ACC112 (cell line): ENCODE results near the gene ALPG.

ENCODE experiments used
- H2AFZ ChIP-seq: fragments of 200-600 bp; sonication (generic); one replicate; pipeline ENCODE4 v1.6.0; 2017; ENCODE audit warnings: antibody characterized with exemption, low read length; ENCODE audit not compliant: unreplicated experiment
- H3K27ac ChIP-seq: fragments of 200-600 bp; sonication (generic); 2 replicates; pipeline ENCODE4 v1.5.1; 2014; ENCODE audit warnings: low read depth, mild to moderate bottlenecking, antibody characterized with exemption, low read length, moderate library complexity
- H3K27me3 ChIP-seq: fragments of 200-600 bp; sonication (generic); 2 replicates; pipeline ENCODE4 v1.6.1; 2014; ENCODE audit warnings: mild to moderate bottlenecking, antibody characterized with exemption, low read length, moderate library complexity, mixed read lengths; ENCODE audit not compliant: insufficient read depth
- H3K36me3 ChIP-seq: fragments of 200-600 bp; sonication (generic); 2 replicates; pipeline ENCODE4 v1.6.1; 2016; ENCODE audit warnings: mild to moderate bottlenecking, antibody characterized with exemption, low read length, moderate library complexity, mixed read lengths; ENCODE audit not compliant: insufficient read depth
- H3K4me1 ChIP-seq: fragments of 200-600 bp; sonication (generic); one replicate; pipeline ENCODE4 v1.6.1; 2016; ENCODE audit warnings: low read length, mixed read lengths; ENCODE audit not compliant: insufficient read depth, unreplicated experiment, control insufficient read depth
- H3K4me3 ChIP-seq: fragments of 200-600 bp; sonication (generic); 2 replicates; pipeline ENCODE4 v1.5.1; 2014; ENCODE audit warnings: mild to moderate bottlenecking, low read depth, low read length
- H3K79me2 ChIP-seq: fragments of 200-600 bp; sonication (generic); one replicate; pipeline ENCODE4 v1.6.0; 2016; ENCODE audit warnings: low read length; ENCODE audit not compliant: control insufficient read depth, unreplicated experiment, insufficient read depth

Gene ALPG

DNA sequence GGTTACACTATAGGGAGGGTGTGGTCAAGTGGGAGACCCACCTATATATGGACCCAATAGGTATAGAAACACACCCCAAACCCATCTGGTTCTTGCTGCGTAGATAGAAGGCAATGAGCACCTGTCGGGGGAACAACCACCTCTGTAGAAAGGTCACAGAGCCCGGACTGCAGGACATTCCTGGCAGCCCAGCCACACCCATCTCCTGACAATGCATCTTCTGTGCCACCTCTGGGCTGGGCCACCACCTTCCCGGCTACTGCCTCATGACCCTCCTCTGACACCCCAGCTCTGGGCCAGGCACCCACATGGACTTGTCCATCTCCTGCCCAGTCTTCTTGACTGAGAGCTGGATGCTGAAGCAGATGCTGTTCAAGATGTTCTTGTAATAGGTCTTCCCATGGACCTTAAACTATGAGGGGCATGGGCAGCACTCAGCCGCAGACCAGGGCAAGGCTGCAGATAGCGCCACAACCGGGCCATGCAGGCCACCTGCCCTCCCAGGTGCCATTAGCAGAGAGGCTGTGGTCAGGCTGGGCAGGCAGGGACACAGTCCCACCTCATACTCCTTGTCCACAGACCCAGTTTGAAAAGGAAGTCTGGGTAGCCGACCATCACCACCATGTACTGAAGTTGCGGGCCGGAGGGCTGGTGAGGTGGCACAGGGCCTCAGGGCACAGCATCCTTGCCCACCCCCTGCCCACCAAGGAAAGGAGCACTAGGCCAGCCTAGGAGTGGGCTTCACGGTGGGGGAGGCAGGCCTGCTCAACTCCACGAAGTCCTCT is 9.3 kb downstream of the ALPG start:
- Histone ChIP-seq H3K4me3 (no peak overlapping the region), H3K27me3 (peaks cover 79% of the 10 kb centered on the region), H3K79me2 (no peaks in the 10 kb centered on the region), H2AFZ (no peak overlapping the region), H3K36me3 (no peaks in the 10 kb centered on the region), H3K4me1 (no peaks in the 10 kb centered on the region), H3K27ac (no peak overlapping the region)

DNA sequence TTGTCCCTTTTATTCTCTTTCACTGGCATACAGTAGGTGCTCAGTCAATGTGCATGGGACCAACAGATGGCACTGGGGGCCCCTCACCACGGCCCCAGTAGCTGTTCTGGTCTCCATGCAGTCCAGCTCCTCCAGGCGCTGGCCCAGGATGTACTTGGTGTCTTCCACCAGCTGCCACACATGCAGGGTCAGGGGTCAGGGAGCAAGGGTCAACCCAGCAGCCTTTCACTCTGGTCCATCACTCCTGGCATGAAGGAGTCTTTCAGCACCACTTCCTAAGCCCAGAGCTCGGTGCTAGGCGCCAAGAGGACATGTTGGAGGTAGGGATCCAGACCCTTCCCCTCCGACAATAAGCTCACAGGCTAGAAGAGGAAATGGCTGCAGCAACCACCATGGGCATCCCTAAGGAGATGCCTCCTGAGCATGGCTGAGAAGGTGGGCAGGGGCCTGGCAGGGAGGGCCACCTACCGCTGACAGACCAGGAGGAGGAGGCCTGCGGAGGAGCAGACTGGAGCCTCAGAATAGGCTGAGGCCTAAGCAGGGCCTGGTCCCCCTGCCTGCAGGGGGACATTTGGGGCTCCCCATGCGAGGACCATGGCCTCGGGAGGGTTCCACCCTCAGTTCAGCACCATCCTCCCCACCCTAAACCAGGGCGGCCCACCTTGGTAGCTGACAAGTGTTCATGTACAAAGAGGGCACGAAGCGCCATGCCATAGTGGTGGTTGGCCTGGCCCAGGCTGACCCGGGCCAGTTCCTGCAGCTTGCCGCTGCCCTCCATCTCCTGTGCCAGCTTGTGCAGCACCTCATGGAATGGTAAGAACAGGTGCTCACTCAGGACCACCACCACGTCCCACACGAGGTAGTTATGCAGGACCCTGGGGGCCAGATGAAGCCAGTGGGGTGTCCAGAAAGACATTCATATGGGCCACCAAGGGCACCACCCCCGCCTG is 10.2 kb downstream of the ALPG start:
- no peak overlapping the region for H3K4me3 ChIP-seq

DNA sequence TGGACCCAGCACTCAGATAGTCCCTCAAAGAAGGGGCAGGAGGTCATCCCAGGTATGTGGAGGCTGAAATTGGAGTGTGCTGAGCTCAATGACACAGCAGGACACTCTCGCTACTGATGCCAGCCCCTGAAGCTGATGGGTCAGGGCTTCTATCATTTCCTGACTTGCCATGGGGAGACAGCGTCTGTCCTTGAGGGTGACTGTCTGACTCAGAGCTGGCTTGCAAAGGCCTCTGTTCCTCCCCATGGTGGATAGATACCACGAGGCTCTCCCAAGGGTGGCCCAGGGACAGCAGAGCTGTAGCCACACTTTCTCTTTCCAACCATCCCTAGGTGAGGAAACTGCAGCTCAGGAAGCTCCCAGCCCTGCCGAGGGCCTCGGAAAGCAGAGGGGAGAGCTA is 10.8 kb downstream of the ALPG start:
- Histone ChIP-seq H3K4me1 (no peaks in the 10 kb centered on the region), H3K27me3 (peaks cover 80% of the 10 kb centered on the region), H3K27ac (no peak overlapping the region), H3K36me3 (peaks cover 3% of the 10 kb centered on the region; the same call in 1 of the 2 replicates), H3K79me2 (no peaks in the 10 kb centered on the region), H2AFZ (no peak overlapping the region), H3K4me3 (no peak overlapping the region)

More for the DNA sequence above, 10.2 kb downstream of the ALPG start:
- Histone ChIP-seq H3K36me3 (no peaks in the 10 kb centered on the region), H2AFZ (no peak overlapping the region), H3K27ac (no peak overlapping the region), H3K4me1 (no peaks in the 10 kb centered on the region), H3K27me3 (peaks cover 80% of the 10 kb centered on the region), H3K79me2 (no peaks in the 10 kb centered on the region)

DNA sequence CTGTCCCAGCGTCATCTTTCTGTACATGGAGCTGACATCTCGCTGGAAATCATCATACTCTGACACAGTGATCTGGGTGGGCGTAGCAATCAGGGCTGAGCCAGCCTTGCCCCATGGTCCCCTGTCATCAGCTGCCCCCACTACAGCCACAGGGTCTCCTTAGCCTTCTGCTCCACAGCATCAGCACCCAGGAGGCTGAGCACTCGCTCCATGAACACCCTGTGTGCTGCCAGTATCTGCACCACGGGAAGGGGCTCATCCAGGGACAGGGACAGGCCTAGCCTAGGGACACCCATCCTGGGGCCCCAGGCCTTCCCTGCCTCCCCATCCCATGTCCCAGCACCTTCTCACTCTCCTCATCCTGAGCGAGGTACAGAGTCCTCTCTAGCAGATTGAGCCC is 11.4 kb downstream of the ALPG start:
- Histone ChIP-seq H2AFZ (no peak overlapping the region), H3K79me2 (no peaks in the 10 kb centered on the region), H3K4me1 (no peaks in the 10 kb centered on the region), H3K4me3 (no peak overlapping the region), H3K27ac (no peak overlapping the region), H3K27me3 (peaks cover 80% of the 10 kb centered on the region), H3K36me3 (peaks cover 3% of the 10 kb centered on the region; the same call in 1 of the 2 replicates)

DNA sequence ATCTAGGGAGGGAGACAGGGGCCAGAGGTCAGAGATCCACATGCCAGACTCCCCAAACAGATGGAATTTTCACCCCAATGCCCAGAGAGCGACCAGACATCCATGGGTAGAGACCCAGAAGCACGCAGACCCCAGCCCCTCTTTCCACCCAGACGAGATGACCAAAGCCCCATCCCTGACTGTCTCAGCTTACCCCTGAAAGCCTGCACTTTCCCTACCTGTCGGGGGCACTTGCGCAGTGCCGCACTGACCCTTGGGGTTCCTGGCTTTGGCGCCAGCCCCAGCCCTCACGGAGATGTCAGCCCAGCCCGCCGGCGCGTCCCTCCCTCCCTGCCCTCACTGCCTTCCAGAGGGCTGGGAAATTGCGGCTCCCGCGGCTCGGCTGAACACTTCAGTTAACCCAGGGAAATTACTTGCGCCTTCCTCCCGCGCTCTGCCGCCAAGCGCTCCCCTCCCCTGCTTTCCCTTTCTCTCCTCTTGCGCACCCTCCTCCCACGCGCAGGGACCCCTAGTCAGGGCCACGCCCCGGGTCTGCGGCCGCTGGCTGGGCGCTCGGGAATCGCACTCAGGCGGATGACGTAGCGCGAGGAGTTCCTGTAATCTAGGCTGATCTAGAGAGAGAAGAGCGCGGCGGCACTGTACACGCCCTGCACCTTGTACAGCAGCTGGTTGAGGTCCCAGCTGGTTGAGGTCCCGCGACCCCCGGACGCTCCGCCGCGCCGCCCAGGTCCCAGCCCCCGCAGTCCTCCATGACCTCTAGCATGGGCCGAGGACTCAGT is 12.0 kb downstream of the ALPG start:
- H3K27ac ChIP-seq = no peak overlapping the region
- peaks cover 80% of the 10 kb centered on the region for H3K27me3 ChIP-seq
- peak overlapping the region; percentile 26 for H3K4me3 ChIP-seq
- H3K79me2 ChIP-seq = no peaks in the 10 kb centered on the region
- no peaks in the 10 kb centered on the region for H3K4me1 ChIP-seq
- peaks cover 3% of the 10 kb centered on the region; the same call in 1 of the 2 replicates for H3K36me3 ChIP-seq
- H2AFZ ChIP-seq = no peak overlapping the region

GRCh38 chr2:232419245-232420072 is 12.8 kb downstream of the ALPG start:
- Histone ChIP-seq H3K27ac (no peak overlapping the region), H3K4me3 (peak overlapping the region; percentile 26), H3K36me3 (peaks cover 3% of the 10 kb centered on the region; the same call in 1 of the 2 replicates)

DNA sequence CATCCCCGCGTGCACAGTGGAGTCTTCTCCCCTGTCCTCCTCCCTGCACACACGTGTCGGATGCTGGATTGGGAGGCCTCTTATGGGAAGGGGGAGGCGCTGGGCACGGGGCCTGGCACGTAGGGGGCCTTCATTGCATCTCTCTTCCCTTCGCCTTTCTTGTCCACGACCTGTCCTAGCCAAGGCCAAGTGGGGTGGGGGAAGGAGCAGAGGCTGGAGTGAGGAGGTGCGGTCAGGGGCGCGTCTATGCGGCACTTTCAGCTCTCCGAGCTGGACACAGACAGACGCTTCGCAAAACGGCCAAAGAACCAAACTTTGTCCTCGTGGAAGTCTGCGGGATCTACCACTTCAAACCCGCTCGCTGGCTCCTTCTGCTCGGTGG is 13.4 kb downstream of the ALPG start:
- Histone ChIP-seq H3K4me3 (no peak overlapping the region), H2AFZ (no peak overlapping the region), H3K79me2 (no peaks in the 10 kb centered on the region), H3K4me1 (no peaks in the 10 kb centered on the region), H3K27me3 (peaks cover 83% of the 10 kb centered on the region), H3K27ac (no peak overlapping the region), H3K36me3 (peaks cover 3% of the 10 kb centered on the region; the same call in 1 of the 2 replicates)

More at GRCh38 chr2:232419245-232420072, 12.8 kb downstream of the ALPG start:
- Histone ChIP-seq H3K27me3 (peaks cover 83% of the 10 kb centered on the region), H3K79me2 (no peaks in the 10 kb centered on the region), H3K4me1 (no peaks in the 10 kb centered on the region), H2AFZ (no peak overlapping the region)

- no peak overlapping the region for H2AFZ ChIP-seq
- H3K27me3 ChIP-seq = peaks cover 83% of the 10 kb centered on the region
Measured at GRCh38 chr2:232420463-232421188, 14.0 kb downstream of the ALPG start.

GRCh38 chr2:232421189-232421785 is 14.6 kb downstream of the ALPG start:
- Histone ChIP-seq H3K27ac (no peak overlapping the region), H3K4me1 (no peaks in the 10 kb centered on the region), H3K27me3 (peaks cover 86% of the 10 kb centered on the region), H3K4me3 (no peak overlapping the region), H2AFZ (no peak overlapping the region), H3K79me2 (no peaks in the 10 kb centered on the region), H3K36me3 (peaks cover 3% of the 10 kb centered on the region; the same call in 1 of the 2 replicates)

More at GRCh38 chr2:232420463-232421188, 14.0 kb downstream of the ALPG start:
- Histone ChIP-seq H3K79me2 (no peaks in the 10 kb centered on the region), H3K27ac (no peak overlapping the region), H3K4me3 (no peak overlapping the region), H3K4me1 (no peaks in the 10 kb centered on the region), H3K36me3 (peaks cover 3% of the 10 kb centered on the region; the same call in 1 of the 2 replicates)
